Measurements from ENCODE around the gene PLXNA4. TPM values are rescaled to one million over a fixed set of nuclear protein-coding genes. Genes with fewer than 3 reads are reported as not detected.

The PLXNA4 gene
- total and polyA plus RNA-seq, 4 donors, result 0.63 to 4.6 (median 2.1) TPM

GRCh38 chr7:132230462-132230861 is 345.8 kb downstream of the PLXNA4 start:
- no peak for TF ChIP-seq CTCF (IDR thresholded peaks at IDR 0.05; ENCODE audit: control extremely low read depth, extremely low read depth)
- no peaks in the 10 kb centered on the region for H3K36me3 ChIP-seq (ENCODE audit: control insufficient read depth in 4 of 4, insufficient read depth in 4 of 4, low read length in 4 of 4)
- DNase-seq, result no peak
- no peaks in the 10 kb centered on the region for H3K4me1 ChIP-seq (ENCODE audit: control insufficient read depth in 5 of 5, insufficient read depth in 5 of 5, low read length in 5 of 5)
- H3K9me3 ChIP-seq (ENCODE audit: control insufficient read depth in 4 of 4, insufficient read depth in 3 of 4, low read length in 3 of 4), result no peaks in the 10 kb centered on the region
- no peak overlapping the region for H3K4me3 ChIP-seq
- 84 to 86% methylated on average over 7 of the region's 7 CpGs for WGBS, 2 donors
- no peaks in the 10 kb centered on the region for H3K27me3 ChIP-seq (ENCODE audit: control insufficient read depth in 3 of 3, insufficient read depth in 3 of 3, low read length in 2 of 3)
- H3K9ac ChIP-seq (ENCODE audit: insufficient read depth in 1 of 2, low read length in 2 of 2), result no peak overlapping the region
- H3K27ac ChIP-seq (ENCODE audit: low read depth in 1 of 2, low read length in 1 of 2), result no peak overlapping the region
- no peak for ATAC-seq (ENCODE audit: insufficient read depth, low FRiP score)

GRCh38 chr7:132228240-132228639 is 348.0 kb downstream of the PLXNA4 start:
- Histone ChIP-seq H3K27ac (ENCODE audit: low read depth in 1 of 2, low read length in 1 of 2) (no peak overlapping the region), H3K27me3 (ENCODE audit: control insufficient read depth in 3 of 3, insufficient read depth in 3 of 3, low read length in 2 of 3) (no peaks in the 10 kb centered on the region), H3K4me1 (ENCODE audit: control insufficient read depth in 5 of 5, insufficient read depth in 5 of 5, low read length in 5 of 5) (no peaks in the 10 kb centered on the region), H3K9me3 (ENCODE audit: control insufficient read depth in 4 of 4, insufficient read depth in 3 of 4, low read length in 3 of 4) (no peaks in the 10 kb centered on the region), H3K36me3 (ENCODE audit: control insufficient read depth in 4 of 4, insufficient read depth in 4 of 4, low read length in 4 of 4) (no peaks in the 10 kb centered on the region), H3K9ac (ENCODE audit: insufficient read depth in 1 of 2, low read length in 2 of 2) (no peak overlapping the region), H3K4me3 (no peak overlapping the region)
- WGBS, 2 donors, result 91 to 92% methylated on average over 14 of the region's 14 CpGs
- DNase-seq, result no peak
- TF ChIP-seq CTCF (IDR thresholded peaks at IDR 0.05; ENCODE audit: control extremely low read depth, extremely low read depth), result no peak
- no peak for ATAC-seq (ENCODE audit: insufficient read depth, low FRiP score)

- Histone ChIP-seq H3K27ac (ENCODE audit: low read depth in 1 of 2, low read length in 1 of 2) (no peak overlapping the region), H3K4me1 (ENCODE audit: control insufficient read depth in 5 of 5, insufficient read depth in 5 of 5, low read length in 5 of 5) (no peaks in the 10 kb centered on the region), H3K9me3 (ENCODE audit: control insufficient read depth in 4 of 4, insufficient read depth in 3 of 4, low read length in 3 of 4) (no peaks in the 10 kb centered on the region), H3K4me3 (no peak overlapping the region), H3K36me3 (ENCODE audit: control insufficient read depth in 4 of 4, insufficient read depth in 4 of 4, low read length in 4 of 4) (peaks cover 0 to 2% (median 0%) of the 10 kb centered on the region in 4 donors), H3K27me3 (ENCODE audit: control insufficient read depth in 3 of 3, insufficient read depth in 3 of 3, low read length in 2 of 3) (no peaks in the 10 kb centered on the region), H3K9ac (ENCODE audit: insufficient read depth in 1 of 2, low read length in 2 of 2) (no peak overlapping the region)
- TF ChIP-seq CTCF (IDR thresholded peaks at IDR 0.05; ENCODE audit: control extremely low read depth, extremely low read depth), result no peak
- ATAC-seq (ENCODE audit: insufficient read depth, low FRiP score), result no peak
- DNase-seq, result no peak
- WGBS, 2 donors, result 67 to 72% methylated on average over 3 of the region's 3 CpGs
Measured at GRCh38 chr7:132226957-132227290, 349.3 kb downstream of the PLXNA4 start.
